Stimulated activated CD4-positive, alpha-beta T cell treated with anti-CD3 and anti-CD28 coated beads, TNF-alpha, amount 100 ng/mL, for 24 hours (primary cell): ENCODE results near the gene MGAT4B.
"Not testable (repeated sequence)": the region's sequence is repeated elsewhere in the genome, so short reads cannot be mapped to it uniquely, and the experiment has no call there.

Experiments used
- DNase-seq, 3 experiments: peaks; one replicate each; pipeline ENCODE4 v3.0.0-alpha.2; 2020; ENCODE audit warnings: low read depth in 3 of 3

Gene MGAT4B

DNA sequence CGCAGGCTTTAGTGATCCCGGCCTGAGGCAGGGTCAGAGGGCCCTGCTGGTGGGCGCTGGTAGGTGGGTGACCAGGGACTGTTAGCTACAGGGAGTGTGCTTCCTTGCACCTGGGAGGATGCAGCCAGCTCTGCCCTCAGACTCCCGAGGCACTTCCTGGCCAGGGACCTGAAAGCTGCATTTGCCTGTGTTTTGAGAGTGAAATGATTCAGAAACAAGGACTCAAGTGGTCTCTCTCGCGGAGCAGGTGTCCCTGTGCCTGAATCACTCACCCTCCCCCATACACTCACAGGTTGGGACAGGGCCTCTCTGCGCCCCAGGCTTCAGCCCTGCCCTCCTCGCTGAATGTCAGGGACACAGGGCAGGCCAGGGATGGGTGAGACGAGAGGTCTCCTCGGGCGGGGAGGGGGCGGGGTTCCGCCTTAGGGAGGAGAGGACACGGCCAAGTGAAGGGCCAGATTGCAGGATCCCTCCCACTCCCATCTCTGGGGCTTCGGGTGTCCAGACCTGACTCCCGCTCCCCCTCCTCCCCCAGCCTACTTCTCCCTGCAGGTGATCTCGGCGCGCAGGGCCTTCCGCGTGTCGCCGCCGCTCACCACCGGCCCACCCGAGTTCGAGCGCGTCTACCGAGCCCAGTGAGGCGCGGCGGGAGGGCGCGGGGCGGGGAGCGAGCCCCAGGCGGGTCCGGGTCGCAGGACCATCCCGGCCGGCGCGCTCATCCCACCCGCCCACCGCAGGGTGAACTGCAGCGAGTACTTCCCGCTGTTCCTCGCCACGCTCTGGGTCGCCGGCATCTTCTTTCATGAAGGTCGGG is 11.4 kb downstream of the MGAT4B start:
- no peak for DNase-seq

DNA sequence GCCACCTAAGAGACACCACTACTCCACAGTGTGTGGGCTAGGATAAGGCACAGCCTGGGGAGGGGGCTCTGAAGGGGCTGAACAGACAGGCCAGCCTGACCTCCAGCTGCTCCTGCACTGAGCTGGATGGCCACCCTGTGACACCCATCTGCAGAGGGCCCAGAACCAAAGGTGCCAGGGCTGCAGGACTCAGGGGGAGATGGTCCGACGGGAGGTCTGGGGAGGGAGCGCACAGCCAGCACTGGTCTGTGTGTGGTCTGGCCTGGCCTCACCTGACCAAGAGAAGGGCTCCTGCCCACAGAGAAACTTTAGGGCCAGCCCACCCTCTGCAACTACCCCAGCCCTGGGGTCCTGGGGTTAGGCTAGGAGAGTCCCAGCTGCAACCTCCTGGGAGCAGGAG is 12.1 kb downstream of the MGAT4B start:
- DNase-seq: no peak

DNA sequence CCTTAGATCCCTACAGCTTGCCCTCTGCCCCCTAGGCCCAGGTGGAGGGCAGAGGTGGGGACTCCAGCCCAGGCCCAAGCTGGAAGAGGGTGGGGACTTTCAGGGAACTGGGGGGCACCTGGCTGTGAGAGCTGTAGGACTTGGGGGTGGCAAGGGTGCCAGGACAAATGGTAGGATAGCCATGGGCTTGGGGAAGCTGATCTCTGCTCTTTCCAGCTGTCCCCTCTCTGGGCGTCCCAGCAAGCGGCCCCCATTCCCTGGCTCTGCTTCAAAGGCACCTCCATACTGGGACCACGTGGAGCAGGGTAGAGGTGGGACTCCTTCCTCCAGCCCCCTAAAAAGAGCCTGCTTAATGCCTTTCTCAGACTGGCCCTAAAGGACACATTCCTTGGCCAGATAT is 12.5 kb downstream of the MGAT4B start:
- no peak for DNase-seq

DNA sequence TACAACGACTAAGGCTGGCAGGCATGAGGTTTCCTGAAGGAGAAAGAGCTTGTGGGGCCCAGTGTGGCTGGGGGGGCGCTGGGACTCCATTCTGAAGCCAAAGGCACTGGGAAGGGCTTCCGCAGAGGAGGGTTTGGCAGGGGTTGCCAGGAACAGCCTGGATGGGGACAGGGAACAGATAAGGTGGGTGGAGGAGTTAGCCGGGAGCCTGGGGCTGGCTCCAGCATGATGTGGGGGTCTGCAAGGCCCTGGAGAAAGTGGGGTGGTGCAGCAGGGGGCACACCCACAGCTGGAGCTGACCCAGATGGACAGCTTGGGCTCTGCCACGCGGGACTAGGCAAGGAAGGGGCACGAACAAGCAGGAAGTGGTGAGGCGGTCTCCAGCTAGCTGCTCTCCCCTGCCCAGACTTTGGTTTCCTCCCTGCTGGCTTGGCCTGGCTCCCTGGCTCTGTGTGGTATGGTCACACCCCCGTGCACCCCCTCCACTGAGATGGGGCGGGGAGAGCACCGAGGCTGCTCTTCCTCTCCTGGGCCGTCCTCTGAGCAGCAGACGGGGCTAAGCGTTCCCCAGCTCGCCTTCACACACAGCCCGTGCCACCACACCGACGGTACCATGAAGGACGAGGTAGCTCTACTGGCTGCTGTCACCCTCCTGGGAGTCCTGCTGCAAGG is 13.1 kb downstream of the MGAT4B start, which contains the start of gene LTC4S:
TSS of gene LTC4S (plus strand) at position 519 of the 672 bp plus-strand sequence. CDS start at position 614, 95 bp downstream.
- no peak for DNase-seq

DNA sequence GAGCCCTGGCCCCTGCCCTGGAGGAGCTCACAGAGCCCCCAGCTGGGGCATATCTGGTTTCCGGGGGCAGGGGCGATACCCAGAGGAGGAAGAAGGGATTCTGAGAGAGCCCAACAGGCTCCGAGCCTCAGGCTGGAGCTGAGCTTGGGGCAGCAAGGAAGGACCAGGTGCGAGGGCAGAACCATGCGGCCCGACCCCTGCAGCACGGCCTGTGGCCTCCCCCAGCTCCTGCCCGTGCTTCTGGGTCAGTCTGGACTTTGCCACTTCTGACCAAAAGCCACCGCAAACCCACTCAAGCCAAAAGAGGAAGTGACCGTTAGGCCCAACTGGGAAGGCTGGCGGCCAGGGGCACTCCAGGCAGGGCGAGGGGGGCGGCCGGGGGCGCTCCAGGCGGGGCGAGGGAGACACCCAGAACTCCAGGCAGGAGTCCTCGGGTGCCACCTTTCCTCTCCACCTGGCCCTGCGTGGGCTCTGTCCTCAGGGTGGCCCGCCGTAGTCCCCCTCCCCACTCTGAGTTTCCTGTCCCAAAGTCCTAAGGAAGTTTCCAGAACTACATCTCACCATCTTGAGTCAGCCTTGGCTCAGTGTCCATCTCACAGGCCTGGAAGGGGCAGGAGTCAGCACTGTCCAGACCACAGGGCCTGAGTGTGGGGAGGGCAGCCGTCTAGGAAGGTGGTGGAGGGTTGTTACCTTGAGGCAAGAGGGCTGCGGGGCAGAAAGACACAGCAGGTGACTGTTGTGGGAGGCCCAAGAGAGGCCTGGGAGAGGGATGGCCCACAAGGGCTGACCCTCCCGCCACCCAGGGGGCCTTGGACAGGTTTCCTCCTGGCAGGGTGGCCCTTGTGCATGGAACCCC is 13.8 kb downstream of the MGAT4B start:
- no peak for DNase-seq

DNA sequence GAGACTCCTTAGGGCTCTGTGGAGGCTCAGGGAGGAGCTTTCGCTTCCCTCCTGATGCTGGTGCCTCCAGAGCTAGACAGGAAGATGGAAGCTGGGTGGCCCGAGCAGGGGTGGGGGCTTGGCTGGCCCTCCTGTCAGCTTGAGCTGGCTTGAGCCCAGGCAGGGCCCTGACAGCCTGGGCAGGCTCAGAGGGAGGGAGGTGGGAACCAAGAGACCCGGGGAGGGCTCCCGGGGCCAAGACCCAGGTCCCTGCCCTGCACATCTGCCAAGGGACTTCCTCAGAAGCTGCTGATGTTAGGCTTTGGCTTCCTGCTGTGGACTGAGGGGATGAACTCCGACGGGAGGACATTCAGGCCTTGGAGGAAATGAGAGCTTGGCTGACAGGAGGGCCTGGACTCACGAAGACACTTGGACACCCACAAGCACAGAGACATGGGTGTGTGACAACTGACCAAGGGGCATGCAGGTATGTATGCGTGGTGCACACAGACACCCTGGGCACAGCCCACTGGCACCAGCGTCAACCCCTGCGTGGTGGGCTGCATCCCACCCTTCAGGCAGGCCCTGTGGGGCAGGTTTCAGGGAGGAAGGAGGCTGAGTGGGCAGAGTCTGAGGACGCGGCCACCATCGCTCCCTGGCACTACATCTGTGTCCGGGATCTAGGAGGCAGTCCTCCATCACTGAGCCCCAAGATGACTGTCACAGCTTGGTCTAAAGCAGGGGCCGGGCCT is 14.6 kb downstream of the MGAT4B start:
- no peak for DNase-seq

DNA sequence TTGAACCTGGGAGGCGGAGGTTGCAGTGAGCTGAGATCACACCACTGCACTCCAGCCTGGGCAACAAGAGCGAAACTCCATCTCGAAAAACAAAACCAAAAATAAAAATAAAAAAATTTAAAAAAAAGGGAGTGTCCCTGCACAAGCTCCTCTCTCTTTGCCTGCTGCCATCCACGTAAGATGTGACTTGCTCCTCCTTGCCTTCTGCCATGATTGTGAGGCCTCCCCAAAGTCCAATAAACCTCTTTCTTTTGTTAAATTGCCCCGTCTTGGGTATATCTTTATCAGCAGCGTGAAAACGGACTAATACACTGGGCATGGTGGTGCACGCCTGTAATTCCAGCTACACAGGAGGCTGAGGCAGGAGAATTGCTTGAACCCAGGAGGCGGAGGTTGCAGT is 17.4 kb downstream of the MGAT4B start:
- not testable (repeated sequence) for DNase-seq

DNA sequence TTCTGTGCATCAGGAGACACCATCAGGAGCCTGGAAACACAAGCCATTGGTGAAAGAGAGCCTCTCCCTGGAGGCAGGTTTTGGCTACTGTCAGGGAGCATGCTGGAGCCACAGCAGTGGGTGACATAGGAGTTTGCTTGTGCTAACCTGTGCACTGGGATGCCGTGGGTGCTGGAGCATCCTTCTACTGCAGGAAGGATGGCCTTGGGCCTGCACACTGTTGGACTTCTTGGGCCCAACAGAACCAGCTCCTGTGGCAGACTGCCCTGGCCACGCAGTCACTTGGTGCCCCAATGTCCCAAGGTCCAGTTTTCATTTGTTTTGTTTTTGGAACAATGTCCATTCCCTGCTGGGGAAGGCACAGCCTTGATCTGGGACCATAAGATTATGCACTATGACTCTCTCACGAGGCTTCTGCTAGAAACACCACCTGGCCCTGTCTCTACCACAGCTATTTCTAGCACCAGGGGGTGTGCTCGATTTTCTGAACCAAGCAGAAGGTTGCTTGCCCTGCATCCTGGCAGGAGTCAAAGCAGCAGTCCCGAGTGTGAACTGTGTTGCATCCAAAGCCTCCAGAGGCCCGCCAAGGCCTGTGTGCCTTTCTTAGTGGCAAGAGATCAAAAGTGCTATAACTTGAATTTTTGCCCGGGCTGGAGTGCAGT is 18.3 kb downstream of the MGAT4B start:
- no peak for DNase-seq

DNA sequence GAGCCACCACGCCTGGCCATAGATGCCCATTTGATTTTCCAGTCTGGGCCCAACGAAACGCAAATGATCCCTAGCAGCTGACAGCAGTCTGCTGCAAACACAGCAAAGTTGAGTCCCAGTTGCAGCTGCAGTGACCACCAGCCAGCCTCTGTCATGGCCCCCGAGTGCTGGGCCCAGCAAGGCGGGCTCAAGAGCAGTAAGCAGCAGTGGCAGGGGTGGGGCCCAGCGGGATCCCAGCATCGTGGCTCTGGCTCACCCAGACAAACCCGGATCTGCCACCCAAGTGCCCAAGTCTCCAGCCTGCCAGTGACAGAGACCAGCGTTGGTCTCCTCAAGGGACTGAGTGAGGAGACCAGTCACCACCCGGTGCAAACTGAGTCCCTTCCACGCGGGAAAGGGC is 19.8 kb downstream of the MGAT4B start:
- DNase-seq: no peak

DNA sequence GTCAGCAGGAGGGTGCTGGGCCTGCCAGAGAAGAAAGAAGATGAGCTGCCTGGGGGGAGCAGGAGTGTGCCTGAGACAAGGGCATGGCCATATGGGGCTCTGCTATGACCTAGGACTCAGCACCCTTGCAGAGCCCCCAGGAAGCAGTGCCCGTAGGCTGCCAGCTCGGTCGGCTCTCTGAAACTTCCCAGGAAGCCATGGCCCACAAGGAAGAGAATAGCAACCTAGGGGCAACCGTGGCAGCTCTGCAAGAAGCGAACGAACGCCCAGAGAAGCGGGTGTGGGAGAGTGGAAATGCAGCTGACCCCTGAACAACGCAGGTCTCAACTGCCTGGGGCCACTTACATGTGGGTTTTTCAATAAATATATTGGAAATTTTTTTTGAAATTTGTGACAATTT is 23.5 kb downstream of the MGAT4B start:
- no peak for DNase-seq

DNA sequence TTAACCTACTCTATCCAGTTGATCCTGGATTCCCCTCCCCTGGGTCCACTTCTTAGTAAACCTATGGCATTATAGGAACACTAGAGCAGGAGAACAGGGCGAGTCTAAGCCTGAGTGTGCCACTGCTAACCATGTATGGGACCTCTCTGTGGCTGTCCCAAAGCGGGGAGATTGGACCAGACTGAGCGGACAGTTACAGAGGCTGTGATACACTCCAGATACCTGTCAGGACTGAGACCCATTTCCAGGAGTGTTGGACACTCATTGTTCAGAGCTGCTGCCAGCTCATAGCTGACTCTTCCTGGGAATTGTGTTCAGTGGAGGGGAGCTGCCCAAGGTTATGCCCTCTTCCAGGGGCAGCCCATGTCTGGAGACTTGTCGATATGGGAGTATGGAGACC is 24.8 kb downstream of the MGAT4B start:
- DNase-seq: no peak

DNA sequence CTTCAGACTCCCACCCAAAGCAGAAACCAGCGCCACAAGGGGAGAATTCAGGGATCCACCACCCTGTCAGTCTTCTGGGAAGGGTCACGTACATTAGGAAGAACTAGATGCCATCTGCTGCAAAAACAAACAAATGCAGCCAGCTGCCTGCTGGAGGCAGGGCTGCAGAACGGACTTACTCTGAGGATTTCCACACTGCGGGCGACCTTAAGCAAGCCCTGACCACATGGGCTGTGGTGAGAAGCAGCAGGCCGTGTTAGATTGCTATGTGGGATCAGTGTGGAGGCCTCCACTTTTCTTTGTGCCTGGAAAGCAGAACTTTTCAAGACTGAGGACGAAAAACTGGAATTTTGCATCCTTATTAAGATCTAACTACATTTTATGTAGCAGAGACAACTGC is 26.3 kb downstream of the MGAT4B start:
- no peak for DNase-seq

DNA sequence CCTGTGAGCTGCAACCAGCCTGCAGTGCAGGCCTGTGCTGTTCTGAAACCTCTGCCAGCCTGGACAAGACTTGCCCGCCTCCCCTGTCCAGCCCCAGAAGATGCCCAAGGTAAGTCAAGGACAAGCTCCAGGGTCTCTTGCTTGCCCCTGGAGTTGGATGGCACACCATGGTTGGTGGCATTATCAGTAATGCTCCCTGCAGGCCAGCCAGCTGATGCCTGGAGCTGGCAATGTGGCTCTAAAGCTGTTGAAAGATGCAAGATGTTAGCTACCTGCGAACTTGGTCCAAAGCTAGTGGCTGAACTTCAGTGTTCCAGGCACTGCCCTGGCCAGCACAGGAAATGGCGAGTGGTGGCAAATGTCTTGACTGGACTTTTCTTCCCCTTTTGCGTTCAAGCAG is 26.8 kb downstream of the MGAT4B start:
- no peak for DNase-seq

DNA sequence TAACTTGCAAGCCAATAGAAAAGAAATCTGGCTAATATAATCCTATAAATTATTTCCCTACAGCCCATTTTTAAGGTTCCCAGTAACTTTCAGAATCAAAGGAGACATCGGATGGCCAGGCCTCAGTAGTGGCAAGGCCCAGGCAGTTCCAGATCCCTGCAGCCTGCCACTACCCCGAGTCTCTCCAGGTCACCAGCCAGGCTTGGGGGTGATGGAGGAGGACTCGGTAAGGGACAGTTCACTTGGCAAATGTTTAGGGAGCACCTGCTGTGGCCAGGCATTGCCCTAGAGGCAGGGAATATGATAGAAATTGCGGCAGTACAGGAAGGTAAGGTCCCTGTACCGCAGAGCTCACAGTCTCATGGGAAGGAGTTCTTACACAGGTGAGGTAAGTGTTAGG is 28.1 kb downstream of the MGAT4B start:
- DNase-seq: no peak

DNA sequence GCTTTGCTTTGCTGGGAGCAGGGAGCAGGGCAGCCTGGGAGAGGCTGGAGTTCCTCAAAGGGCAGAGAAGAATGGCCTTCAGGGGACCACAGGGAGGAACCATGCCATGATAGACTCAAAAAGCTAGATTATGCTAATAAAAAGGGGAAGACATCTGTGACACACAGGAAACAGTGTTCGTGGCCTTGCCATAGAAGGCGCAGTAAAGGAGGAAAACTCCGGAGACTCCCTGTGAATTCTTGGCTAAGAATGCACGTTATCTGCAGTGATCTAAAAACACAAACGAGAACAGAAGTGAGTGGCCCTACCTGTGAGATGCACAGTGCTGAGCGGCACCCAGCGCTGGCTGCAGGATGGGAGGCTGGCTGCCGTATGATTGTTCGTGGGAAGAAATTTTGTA is 28.8 kb downstream of the MGAT4B start:
- no peak for DNase-seq

DNA sequence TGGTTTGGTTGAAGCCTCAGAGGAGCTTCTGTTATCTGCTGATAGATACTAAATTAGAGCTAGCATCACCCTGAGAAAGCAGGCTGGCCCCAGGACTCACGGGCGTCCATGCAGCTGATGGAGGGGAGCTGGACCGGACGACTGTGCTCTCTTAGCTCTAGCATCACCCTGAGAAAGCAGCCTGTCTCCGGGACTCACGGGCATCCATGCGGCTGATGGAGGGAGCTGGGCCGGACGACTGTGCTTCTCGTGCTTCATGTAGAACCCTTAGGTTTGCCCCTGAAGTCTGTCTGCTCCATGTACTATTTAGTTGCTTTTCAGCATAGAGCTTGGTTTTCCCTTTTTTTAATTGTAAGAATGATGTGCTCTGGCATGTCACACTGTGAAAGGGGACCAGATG is 29.2 kb downstream of the MGAT4B start:
- DNase-seq: no peak

DNA sequence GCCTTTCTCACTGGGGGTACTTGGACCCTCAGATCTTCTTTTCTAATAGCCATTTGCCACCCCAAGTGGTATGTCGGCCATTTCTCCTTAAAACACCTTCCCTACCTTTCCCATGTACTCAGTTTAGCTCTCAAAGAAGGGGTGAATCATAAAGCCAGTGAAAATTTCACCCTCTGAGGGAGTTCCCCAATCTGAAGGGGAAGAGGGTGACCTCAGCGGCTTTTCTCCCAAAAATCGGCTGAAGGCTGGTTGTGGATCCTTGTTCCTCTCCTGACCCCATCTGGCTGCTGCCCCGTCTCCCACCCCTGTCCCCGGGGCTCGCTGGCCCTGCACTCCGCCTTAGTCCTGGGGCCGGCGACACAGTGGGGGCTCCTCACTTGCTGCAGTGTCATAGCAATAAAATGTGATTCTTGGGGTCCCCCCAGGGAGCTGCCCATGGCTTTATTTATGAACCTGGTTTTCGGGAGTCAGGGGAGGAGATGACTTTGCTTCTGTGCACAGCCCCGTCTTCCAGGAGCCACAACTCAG is 30.2 kb downstream of the MGAT4B start:
- DNase-seq: no peak

DNA sequence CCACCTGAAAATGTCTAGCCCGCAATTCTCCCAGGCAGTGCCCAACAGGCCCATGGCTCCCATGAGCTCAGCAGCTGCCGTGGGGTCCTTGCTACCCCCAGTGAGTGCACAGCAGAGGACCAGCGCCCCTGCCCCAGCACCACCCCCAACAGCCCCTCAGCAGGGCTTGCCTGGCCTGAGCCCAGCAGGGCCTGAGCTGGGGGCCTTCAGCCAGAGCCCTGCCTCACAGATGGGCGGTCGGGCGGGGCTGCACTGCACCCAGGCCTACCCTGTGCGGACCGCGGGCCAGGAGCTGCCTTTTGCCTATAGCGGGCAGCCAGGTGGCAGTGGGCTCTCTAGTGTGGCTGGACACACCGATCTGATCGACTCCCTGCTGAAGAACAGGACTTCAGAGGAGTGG is 32.2 kb downstream of the MGAT4B start:
- no peak for DNase-seq

DNA sequence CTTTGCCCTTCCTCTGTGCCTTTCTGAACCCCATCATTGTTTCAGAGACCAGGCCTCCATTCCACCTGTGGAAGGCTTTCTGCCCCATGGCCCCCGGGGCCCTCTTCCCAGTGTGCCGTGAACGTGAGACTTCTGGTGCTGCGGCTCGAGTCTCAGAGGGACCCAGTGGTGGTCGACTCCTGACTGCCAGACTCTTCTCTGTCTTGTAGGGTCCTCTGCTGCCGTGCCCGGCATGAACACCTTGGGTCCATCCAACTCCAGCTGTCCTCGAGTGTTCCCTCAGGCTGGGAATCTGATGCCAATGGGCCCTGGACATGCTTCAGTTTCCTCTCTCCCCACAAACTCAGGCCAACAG is 33.0 kb downstream of the MGAT4B start:
- DNase-seq: no peak

DNA sequence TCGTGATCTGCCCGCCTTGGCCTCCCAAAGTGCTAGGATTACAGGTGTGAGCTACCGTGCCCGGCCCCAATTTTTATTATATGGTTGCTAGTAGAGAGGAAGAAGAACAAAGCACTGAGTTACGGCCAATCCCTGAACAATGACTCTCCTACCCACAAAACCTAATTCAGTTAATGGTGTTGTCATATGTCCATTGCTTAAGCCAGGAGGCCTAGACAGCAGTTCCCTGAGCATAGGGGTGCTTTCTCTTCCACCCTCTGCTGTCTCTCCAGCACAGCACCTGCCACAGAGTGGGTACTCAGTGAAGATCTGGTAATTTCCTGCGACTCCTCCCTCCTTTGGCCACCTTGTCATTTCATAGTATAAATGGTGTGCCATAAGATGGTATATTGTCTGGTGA is 34.3 kb downstream of the MGAT4B start:
- no peak for DNase-seq

DNA sequence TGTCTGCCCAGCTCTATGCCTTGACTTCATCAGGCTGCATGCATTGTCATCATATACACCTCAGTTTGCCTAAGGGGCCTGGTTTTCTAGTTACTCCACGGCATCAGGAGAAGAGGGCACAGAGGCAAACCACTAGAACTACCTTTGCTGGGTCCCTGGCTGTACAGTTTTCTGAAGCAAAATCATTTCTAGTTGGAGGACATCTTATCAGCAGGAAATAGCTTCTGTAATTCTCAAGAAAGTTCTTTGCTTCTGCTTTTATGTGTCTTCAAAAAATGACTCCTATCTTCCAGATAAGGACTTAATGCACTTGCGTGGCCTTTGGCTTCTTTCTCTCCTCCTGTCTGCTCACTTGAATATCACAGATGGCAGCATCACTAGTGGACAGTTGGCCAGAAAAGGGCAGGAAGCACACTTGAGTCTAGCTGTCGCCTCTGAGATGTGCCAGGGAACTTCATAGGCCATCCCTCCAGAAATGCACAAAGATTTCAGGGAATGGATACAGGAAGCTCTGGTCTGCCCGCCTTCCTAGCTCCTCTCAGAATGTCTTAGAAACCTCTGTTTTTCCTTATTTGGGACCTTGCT is 35.3 kb downstream of the MGAT4B start:
- DNase-seq: no peak
